ENCODE measurements around the gene C2orf76.

C2orf76 gene

GRCh38 chr2:119254601-119255080, 112.0 kb downstream of the C2orf76 start:
- H3K27me3 Mint-ChIP-seq (ENCODE audit: low read depth): peaks cover 17% of the 10 kb centered on the region
- peaks cover 11% of the 10 kb centered on the region for H3K4me1 Mint-ChIP-seq
- H3K9me3 Mint-ChIP-seq: no peaks in the 10 kb centered on the region
- no peaks in the 10 kb centered on the region for H3K36me3 Mint-ChIP-seq (ENCODE audit: low read depth)
- no peak overlapping the region for H3K27ac Mint-ChIP-seq
- no peak for TF ChIP-seq CTCF (IDR thresholded peaks at IDR 0.05; ENCODE audit: unreplicated experiment in 3 of 3)
- no peak overlapping the region for H3K4me3 Mint-ChIP-seq

GRCh38 chr2:119253760-119254600, 112.7 kb downstream of the C2orf76 start:
- no peaks in the 10 kb centered on the region for H3K36me3 Mint-ChIP-seq (ENCODE audit: low read depth)
- peaks cover 17% of the 10 kb centered on the region for H3K27me3 Mint-ChIP-seq (ENCODE audit: low read depth)
- peaks cover 11% of the 10 kb centered on the region for H3K4me1 Mint-ChIP-seq
- no peak overlapping the region for H3K4me3 Mint-ChIP-seq
- TF ChIP-seq CTCF (IDR thresholded peaks at IDR 0.05; ENCODE audit: unreplicated experiment in 3 of 3): no peak
- no peaks in the 10 kb centered on the region for H3K9me3 Mint-ChIP-seq
- H3K27ac Mint-ChIP-seq: no peak overlapping the region

DNA sequence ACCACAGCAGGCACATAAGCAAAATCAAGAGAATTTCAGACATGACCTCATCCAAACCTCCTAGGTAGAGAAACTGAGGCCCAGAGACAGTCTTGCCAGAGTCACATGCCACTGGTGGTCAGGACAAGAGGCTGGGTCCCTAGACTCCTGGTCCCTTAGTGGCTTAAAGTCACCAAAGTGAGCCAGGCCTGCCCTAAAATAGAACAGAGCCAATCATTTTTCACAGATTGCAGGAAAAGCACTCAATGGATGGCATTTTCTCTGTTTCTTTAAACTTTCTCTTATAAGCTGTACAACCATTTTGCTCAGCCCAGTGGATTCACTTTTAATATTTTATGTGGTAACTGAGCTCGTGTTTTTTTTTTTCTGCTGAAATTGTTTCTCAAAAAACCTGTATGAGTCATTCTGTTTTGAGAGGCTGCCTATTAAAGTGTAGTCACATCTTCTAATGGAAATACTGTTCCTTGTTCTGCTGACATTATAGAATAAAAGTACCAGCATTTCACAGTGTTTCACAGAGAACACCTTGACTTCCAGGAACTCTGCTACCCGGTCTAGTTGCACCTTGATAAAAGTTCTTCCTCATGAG, 113.4 kb downstream of the C2orf76 start:
- Mint-ChIP-seq H3K9me3 (no peaks in the 10 kb centered on the region), H3K27ac (no peak overlapping the region), H3K4me1 (peaks cover 11% of the 10 kb centered on the region), H3K4me3 (no peak overlapping the region), H3K27me3 (ENCODE audit: low read depth) (peaks cover 18% of the 10 kb centered on the region), H3K36me3 (ENCODE audit: low read depth) (no peaks in the 10 kb centered on the region)
- no peak for TF ChIP-seq CTCF (IDR thresholded peaks at IDR 0.05; ENCODE audit: unreplicated experiment in 3 of 3)
